Measurements from ENCODE around the gene MIB1.

DNA sequence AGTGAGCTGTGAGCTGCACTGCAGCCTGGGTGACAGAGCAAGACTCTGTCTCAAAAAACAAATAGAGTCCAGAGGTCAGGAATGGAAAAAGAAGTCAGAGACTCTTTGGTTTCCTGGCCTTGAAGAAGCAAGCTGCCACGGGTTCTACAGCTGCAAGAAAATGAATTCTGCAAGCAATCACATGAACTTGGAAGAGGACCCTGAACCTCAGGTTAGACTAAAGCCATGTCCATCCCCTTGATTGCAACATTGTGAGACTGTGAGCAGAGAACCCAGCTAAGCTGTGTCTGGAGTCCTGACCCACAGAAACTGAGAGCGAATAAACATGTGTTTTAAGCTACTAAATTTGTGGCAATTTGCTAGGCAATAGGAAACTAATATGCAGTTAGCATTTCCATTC, 12.9 kb upstream of the MIB1 start:
- TF ChIP-seq FOXM1 (IDR thresholded peaks at IDR 0.05; ENCODE audit: low read depth) = no peak
- TF ChIP-seq FOXM1 (CRISPR knock-in tag; IDR thresholded peaks at IDR 0.05; ENCODE audit: low read depth) = no peak
- TF ChIP-seq, protein P1, sequence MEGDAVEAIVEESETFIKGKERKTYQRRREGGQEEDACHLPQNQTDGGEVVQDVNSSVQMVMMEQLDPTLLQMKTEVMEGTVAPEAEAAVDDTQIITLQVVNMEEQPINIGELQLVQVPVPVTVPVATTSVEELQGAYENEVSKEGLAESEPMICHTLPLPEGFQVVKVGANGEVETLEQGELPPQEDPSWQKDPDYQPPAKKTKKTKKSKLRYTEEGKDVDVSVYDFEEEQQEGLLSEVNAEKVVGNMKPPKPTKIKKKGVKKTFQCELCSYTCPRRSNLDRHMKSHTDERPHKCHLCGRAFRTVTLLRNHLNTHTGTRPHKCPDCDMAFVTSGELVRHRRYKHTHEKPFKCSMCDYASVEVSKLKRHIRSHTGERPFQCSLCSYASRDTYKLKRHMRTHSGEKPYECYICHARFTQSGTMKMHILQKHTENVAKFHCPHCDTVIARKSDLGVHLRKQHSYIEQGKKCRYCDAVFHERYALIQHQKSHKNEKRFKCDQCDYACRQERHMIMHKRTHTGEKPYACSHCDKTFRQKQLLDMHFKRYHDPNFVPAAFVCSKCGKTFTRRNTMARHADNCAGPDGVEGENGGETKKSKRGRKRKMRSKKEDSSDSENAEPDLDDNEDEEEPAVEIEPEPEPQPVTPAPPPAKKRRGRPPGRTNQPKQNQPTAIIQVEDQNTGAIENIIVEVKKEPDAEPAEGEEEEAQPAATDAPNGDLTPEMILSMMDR (IDR thresholded peaks at IDR 0.05 in 2 of 3, conservative IDR thresholded peaks at IDR 0.05 in 1 of 3; ENCODE audit: insufficient read depth in 2 of 3, low read depth in 1 of 3, low read length in 3 of 3) = no peak
